GM10266 (cell line): Measurements from ENCODE around the gene PMEL.

ENCODE experiments used
- DNase-seq: peaks from one replicate; pipeline ENCODE4 v3.0.0; 2012; ENCODE audit errors: extremely low spot score
- TF ChIP-seq, protein P1 (sequence below): IDR thresholded peaks from 2 replicates; pipeline ENCODE4 v1.5.1; 2012; ENCODE audit warnings: mild to moderate bottlenecking, low read depth; ENCODE audit not compliant: control insufficient read depth, insufficient read depth; ENCODE audit errors: missing control alignments

The PMEL gene

DNA sequence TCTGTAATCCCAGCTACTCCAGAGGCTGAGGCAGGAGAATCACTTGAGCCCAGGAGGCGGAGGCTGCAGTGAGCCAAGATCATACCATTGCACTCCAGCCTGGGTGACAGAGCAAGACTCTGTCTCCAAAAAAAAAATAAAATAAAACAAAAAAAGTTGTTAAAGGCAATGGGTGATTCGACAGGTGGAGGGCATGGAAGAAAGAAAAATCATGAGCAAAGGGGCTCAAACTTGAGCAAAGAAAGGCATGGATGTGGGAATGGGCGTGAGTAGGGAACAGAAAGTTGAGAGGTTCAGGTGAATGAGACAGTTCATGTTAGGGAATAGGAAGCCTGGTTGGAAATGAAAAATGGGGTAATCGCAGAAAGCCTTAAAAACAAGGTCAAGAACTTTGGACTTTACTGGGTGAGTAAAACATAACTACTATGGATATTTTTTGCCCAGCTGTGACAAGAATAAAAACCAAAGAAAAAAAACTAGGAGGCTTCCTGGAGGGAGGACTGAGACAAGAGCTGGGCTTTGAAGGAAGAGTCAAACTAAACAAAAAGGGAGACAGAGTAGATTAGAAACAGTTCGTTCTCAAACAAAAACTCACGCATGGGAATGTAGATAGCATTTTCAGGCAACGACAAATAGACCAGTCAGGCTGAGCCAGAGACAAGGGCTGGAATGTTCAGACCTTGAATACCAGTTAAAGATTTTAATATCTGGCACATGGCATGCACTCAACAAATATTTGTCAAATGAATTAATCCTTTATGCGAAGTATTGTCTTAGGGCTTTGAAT lies 56.9 kb downstream of the PMEL start:
- DNase-seq, result no peak
- TF ChIP-seq, protein P1, sequence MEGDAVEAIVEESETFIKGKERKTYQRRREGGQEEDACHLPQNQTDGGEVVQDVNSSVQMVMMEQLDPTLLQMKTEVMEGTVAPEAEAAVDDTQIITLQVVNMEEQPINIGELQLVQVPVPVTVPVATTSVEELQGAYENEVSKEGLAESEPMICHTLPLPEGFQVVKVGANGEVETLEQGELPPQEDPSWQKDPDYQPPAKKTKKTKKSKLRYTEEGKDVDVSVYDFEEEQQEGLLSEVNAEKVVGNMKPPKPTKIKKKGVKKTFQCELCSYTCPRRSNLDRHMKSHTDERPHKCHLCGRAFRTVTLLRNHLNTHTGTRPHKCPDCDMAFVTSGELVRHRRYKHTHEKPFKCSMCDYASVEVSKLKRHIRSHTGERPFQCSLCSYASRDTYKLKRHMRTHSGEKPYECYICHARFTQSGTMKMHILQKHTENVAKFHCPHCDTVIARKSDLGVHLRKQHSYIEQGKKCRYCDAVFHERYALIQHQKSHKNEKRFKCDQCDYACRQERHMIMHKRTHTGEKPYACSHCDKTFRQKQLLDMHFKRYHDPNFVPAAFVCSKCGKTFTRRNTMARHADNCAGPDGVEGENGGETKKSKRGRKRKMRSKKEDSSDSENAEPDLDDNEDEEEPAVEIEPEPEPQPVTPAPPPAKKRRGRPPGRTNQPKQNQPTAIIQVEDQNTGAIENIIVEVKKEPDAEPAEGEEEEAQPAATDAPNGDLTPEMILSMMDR, result no peak

DNA sequence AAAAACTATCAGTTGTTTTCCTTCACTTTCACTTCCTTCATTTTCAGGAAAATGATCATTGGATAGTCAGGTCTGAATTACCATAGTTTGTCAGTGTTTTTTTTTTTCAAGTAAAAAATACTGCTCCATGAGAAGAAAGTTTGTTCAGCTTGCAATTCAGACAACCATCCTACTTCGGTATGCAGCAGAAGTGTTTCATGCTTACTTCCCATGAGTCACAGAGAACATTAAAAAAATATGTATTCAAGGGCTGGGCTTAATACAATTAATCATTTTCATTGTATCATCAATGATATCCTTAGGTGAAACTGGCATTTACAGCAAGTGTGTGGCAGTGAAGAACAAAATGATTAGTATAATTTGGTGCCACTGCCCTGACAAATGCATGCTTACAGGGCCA lies 59.8 kb downstream of the PMEL start:
- no peak for DNase-seq

More for the DNA sequence above, 59.8 kb downstream of the PMEL start:
- TF ChIP-seq, protein P1, result no peak
